ENCODE results near the gene GNB1.
A peak's percentile ranks its signal among the peaks of the same experiment; 100 is the strongest.
"Not testable (repeated sequence)": the region's sequence is repeated elsewhere in the genome, so short reads cannot be mapped to it uniquely, and the experiment has no call there.

GNB1 gene

GRCh38 chr1:1856161-1856560 is 34.7 kb downstream of the GNB1 start:
- DNase-seq, result not testable (repeated sequence)

GRCh38 chr1:1853593-1854257 is 37.2 kb downstream of the GNB1 start:
- no peak for DNase-seq

- DNase-seq, result no peak
Measured at GRCh38 chr1:1852619-1853414, 38.1 kb downstream of the GNB1 start.

- no peak for DNase-seq
Measured at GRCh38 chr1:1847890-1848289, 43.0 kb downstream of the GNB1 start.

GRCh38 chr1:1847061-1847850 is 43.6 kb downstream of the GNB1 start:
- no peak for DNase-seq

- no peak for DNase-seq
Measured at GRCh38 chr1:1846386-1846918, 44.4 kb downstream of the GNB1 start.

- DNase-seq, result no peak
Measured at GRCh38 chr1:1842360-1843146, 48.3 kb downstream of the GNB1 start.

- DNase-seq, result no peak
Measured at GRCh38 chr1:1841575-1841995, 49.3 kb downstream of the GNB1 start.

- DNase-seq, result no peak
Measured at GRCh38 chr1:1839311-1839965, 51.4 kb downstream of the GNB1 start.

GRCh38 chr1:1836119-1836518 is 54.8 kb downstream of the GNB1 start:
- DNase-seq, result no peak

- no peak for DNase-seq
Measured at GRCh38 chr1:1835546-1835945, 55.3 kb downstream of the GNB1 start.

GRCh38 chr1:1833916-1834325 is 57.0 kb downstream of the GNB1 start:
- no peak for DNase-seq

GRCh38 chr1:1833456-1833855 is 57.4 kb downstream of the GNB1 start:
- DNase-seq, result no peak

GRCh38 chr1:1832820-1833219 is 58.1 kb downstream of the GNB1 start:
- no peak for DNase-seq

- DNase-seq, result no peak
Measured at GRCh38 chr1:1832166-1832565, 58.7 kb downstream of the GNB1 start.

GRCh38 chr1:1827089-1827848 is 63.6 kb downstream of the GNB1 start:
- DNase-seq, result no peak

GRCh38 chr1:1826356-1827088 is 64.4 kb downstream of the GNB1 start:
- DNase-seq, result no peak

- DNase-seq, result no peak
Measured at GRCh38 chr1:1825217-1825616, 65.7 kb downstream of the GNB1 start.

- DNase-seq, result peak; percentile 11
Measured at GRCh38 chr1:1819762-1820161, 71.1 kb downstream of the GNB1 start.

GRCh38 chr1:1817221-1817620 is 73.7 kb downstream of the GNB1 start:
- no peak for DNase-seq
